ENCODE measurements around the gene SEPTIN3. TPM values are rescaled to one million over a fixed set of nuclear protein-coding genes. Genes with fewer than 3 reads are reported as not detected.

The SEPTIN3 gene
- total RNA-seq, 4 donors from 2014 or later, result 0.19 to 0.51 (median 0.22) TPM; not detected in 1

- TF ChIP-seq CTCF (IDR thresholded peaks at IDR 0.05; ENCODE audit: low read depth), result no peak
These were observed 34.8 kb upstream of the SEPTIN3 start for GRCh38 chr22:41934284-41935014.

DNA sequence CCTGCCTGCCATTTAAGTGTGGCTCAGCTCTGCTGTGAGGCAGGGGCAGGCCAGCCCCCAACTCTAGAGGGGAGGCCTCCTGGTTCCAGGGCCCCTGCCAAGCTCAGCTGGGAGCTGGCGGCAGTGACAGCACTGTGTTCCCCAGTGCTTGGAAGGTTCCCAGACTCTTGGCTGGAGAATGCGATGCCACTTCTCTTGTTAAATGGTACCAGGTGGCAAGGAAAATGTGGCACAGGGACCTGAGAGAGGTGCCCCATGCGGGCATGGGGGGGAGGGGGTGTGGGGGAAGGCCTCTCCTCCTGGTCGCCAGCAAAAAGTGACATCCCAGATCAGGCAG, 34.3 kb upstream of the SEPTIN3 start:
- no peak for TF ChIP-seq CTCF (IDR thresholded peaks at IDR 0.05; ENCODE audit: low read depth)

- no peak for TF ChIP-seq CTCF (IDR thresholded peaks at IDR 0.05; ENCODE audit: low read depth)
These were observed 33.7 kb upstream of the SEPTIN3 start for GRCh38 chr22:41935509-41935908.

DNA sequence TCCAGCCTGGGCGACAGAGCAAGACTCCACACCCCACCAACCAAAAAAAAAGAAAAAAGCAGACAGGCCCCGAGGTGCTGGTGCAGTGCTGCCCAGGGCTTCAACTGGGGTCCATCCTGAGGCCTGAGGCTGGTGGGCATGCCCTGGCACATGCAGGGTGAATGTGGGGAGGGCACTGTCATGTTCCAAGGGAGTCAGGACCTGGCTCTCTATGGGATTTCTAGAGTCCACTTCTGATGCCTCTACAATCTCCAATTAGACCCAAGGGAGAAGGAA, 32.4 kb upstream of the SEPTIN3 start:
- TF ChIP-seq CTCF (IDR thresholded peaks at IDR 0.05; ENCODE audit: low read depth), result no peak

DNA sequence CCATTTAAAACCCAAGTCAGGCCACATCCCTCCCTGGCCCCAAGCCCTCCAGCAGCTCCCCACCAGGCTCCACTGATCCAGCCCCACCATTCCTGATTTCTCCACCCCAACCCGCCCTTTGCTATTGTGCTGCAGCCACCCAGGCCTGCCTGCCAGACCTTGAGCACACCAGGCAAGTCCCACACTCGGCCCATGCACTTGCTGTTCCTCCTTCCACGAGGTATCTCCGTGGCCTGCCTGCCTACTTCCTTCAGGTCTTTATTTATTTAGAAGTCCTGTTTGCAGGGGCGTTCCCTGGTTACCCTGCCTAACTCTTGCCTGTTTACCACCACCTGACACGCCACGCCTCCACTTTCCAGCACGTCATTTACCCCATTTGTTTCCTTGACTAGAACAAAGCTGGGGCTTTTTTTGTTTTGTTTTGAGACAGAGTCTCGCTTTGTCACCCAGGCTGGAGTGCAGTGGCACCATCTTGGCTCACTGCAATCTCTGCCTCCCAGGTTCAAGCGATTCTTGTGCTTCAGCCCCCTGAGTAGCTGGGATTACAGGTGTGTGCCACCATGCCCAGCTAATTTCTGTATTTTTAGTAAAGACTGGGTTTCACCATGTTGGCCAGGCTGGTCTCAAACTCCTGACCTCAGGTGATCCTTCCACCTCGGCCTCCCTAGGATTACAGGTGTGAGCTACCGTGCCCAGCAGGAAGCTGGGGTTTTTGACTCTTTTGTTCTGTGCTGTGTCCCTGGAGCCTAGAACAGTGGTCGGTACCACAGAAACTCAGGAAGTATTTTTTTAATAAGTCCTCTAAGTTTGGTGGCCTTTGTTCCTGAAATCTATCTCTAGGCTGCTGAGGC, 29.0 kb upstream of the SEPTIN3 start:
- TF ChIP-seq CTCF (IDR thresholded peaks at IDR 0.05; ENCODE audit: low read depth), result no peak

- TF ChIP-seq CTCF (IDR thresholded peaks at IDR 0.05; ENCODE audit: low read depth), result no peak
These were observed 28.1 kb upstream of the SEPTIN3 start for GRCh38 chr22:41940832-41941765.

Data from subcutaneous adipose tissue (tissue), 4 donors.